Stimulated activated naive CD4-positive, alpha-beta T cell (primary cell): ENCODE results near the gene OR2A5.
"Not testable (repeated sequence)": the region's sequence is repeated elsewhere in the genome, so short reads cannot be mapped to it uniquely, and the experiment has no call there.

ENCODE experiments used
- DNase-seq, 6 experiments: peaks; one replicate each; lab custom pipeline; 2025; lab: John Stamatoyannopoulos, UW

The OR2A5 gene

DNA sequence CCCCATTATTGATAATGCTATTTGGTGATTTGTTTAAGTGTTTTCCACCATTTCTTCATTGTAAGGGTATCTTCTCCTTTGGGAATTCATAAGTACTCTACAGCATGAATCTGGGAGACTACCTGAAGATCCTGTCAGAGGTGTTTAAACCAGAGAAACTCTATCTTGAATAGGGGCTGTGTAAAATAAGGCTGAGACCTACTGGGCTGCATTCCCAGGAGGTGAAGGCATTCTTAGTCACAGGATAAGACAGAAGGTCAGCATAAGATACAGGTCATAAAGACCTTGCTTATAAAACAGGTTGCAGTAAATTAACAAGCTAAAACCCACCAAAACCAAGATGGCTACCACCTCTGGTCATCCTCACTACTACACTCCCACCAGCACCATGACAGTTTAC, 13.4 kb upstream of the OR2A5 start:
- DNase-seq: no peak

DNA sequence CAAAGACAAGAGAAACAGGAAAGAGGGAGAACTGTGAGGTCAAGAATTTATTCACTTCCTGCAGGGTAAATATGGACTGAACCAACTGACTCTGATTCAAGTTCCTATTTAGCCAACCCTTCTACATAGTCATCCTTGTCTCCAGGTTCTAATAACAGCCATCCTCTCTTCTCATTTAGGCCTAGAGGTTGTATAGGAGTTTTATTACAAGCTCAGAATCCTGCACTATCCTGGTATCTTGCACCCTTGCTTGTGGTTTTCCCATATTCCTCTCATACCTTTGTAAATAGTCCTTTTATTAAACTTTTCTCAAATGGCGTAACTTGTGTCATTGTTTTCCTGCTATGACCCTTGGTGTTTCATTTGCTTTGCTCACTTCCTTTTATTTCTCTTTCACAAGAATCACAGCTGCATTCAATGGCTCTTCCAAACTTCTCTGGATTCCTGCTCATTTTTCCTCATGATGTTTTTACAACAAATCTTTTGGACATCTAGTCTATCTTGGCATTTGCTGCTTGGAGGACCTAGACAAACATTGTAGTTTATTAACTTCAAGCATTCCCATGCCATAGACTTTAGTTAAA, 12.4 kb upstream of the OR2A5 start:
- DNase-seq: no peak

- no peak for DNase-seq
Observed at GRCh38 chr7:144037414-144038035, 11.2 kb upstream of the OR2A5 start.

DNA sequence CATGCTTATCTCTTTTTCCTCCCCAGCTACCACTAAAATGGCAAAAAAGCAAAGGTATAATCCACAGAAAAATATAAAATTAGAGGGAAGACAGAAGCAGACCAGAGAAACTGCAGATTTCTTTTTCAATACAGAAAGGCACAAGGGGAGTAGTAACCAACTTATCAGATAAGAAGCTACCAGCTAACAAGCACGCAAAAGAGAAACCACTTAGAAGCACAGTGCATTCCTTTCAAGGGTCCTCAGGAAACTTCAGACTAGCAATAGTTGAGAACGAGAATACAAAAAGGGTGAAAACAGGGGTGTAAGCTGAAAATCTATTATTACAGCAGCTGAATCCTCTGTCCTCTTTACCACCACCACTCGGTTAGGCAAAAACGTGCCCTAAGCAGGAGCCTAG, 9.9 kb upstream of the OR2A5 start:
- no peak for DNase-seq

GRCh38 chr7:144049491-144049890, 743 bp downstream of the OR2A5 start:
- no peak for DNase-seq

DNA sequence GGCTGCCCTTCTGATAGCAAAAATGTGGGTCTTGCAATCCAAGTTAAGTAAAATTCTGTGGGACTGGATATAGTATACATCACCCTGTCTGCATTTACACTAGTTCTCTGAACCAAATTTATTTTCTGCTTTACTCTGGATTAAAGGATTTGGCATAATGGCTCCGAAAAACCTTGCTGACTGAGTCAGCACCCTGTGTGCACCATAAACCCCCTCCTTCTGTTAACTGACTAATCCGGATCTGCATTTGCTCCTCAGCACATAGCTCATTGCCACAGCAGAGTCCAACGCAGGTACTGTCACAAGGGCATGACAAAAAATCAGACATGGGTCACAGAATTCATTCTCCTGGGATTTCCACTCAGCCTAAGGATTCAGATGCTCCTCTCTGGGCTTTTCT, 1.3 kb downstream of the OR2A5 start:
- no peak for DNase-seq

DNA sequence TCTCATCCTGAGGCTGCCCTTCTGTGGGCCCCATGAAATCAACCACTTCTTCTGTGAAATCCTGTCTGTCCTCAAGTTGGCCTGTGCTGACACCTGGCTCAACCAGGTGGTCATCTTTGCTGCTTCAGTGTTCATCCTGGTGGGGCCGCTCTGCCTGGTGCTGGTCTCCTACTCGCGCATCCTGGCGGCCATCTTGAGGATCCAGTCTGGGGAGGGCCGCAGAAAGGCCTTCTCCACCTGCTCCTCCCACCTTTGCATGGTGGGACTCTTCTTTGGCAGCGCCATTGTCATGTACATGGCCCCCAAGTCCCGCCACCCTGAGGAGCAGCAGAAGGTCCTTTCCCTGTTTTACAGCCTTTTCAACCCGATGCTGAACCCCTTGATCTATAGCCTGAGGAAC, 2.1 kb downstream of the OR2A5 start:
- DNase-seq: not testable (repeated sequence)

DNA sequence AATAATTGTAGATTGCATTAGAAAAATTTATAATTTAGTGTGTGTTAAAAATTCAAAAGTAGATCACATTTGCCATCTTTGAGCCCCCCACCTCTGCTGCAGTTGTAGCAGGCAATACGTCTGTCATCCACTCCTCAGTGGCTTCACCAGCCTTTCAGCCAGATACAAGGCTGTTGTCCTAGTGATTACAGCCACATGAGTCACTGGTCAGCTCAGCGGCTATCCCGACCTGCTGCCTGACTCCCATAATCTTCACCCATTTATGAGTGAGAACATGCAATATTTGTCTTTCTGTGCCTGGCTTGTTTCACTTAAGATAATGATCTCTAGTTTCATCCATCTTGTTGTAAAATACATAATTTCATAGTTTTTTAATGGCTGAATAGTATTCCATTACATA, 9.2 kb downstream of the OR2A5 start:
- DNase-seq: no peak

DNA sequence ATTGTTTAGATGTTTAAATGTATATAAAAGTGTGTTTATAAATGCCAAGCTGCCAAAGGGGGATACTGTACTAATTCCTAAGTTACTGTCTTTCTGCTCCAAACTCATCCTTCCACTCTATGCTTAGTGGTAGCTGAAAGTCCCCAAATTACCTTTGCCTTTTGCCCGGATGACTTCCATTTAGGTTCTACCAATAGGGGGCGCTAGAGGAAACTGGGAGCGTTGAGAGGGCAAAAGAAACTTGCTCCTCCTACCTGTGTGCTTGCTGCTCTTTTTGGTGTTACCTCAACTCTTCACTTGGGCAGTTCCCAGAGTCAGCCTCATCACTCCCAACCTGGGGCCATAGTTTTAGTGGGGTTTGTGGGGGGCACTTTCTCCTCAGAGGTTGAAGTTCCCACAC, 15.0 kb downstream of the OR2A5 start:
- no peak for DNase-seq

- no peak for DNase-seq
Observed at GRCh38 chr7:144069511-144069910, 20.8 kb downstream of the OR2A5 start, which contains the start of gene OR2A25. Gene OR2A25, plus strand, starts transcription at chr7:144069811. Its CDS starts 4,409 bp downstream, at chr7:144074220.

- no peak for DNase-seq
Observed at GRCh38 chr7:144069953-144070352, 21.2 kb downstream of the OR2A5 start.

DNA sequence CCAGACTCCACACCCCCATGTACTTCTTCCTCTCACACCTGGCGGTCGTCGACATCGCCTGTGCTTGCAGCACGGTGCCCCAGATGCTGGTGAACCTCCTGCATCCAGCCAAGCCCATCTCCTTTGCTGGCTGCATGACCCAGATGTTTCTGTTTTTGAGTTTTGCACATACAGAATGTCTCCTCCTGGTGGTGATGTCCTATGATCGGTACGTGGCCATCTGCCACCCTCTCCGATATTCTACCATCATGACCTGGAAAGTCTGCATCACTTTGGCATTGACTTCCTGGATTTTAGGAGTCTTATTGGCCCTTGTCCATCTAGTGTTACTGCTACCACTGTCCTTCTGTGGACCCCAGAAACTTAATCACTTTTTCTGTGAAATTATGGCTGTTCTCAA, 25.6 kb downstream of the OR2A5 start:
- no peak for DNase-seq

GRCh38 chr7:144085978-144086377, 37.2 kb downstream of the OR2A5 start, which contains the start of gene OR2A12:
Gene OR2A12, plus strand, starts transcription at chr7:144086278. Its CDS starts 8,830 bp downstream, at chr7:144095108.
- DNase-seq: no peak

- DNase-seq: no peak
Observed at GRCh38 chr7:144086730-144087129, 38.0 kb downstream of the OR2A5 start.

- DNase-seq: no peak
Observed at GRCh38 chr7:144087230-144087629, 38.5 kb downstream of the OR2A5 start.

GRCh38 chr7:144090667-144091066, 41.9 kb downstream of the OR2A5 start:
- no peak for DNase-seq

DNA sequence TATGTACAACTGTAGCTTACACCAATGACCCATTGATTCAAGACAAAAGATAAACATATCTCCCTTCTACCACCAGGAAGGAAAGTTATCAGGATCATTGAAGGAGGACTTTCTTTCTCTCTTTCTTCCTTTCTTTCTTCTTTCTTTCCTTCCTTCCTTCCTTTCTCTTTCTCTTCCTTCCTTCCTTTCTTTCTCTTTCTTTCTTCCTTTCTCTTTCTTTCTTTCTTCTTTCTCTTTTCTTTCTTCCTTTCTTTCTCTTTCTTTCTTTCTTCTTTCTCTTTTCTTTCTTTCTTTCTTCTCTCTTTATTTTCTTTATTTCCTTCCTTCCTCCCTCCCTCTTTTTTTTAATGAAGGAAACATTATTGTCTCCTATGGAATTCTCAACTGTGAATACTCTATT, 50.0 kb downstream of the OR2A5 start:
- DNase-seq: no peak

- DNase-seq: peak in 1 of 6 experiments; percentile 13
Observed at GRCh38 chr7:144100607-144101006, 51.9 kb downstream of the OR2A5 start.

DNA sequence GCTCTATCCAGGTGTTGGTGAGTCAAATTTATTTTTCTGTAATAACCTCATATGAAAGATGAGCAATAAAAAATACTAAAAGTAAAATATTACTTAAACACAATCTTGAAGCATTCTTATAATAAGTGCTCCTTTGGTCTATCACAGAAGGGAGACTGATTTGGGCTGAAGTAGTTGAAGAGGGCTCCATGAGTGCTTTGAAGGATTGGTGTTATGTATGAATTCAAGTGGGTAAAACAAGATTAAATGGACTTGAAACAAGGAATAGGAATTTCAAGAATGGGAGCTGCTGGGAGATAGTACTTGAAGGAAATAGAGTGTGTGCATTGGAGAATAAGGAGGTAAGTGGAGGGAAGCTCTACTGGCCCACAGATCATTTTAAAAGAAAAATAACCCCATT, 53.3 kb downstream of the OR2A5 start:
- no peak for DNase-seq

- DNase-seq: no peak
Observed at GRCh38 chr7:144105211-144105610, 56.5 kb downstream of the OR2A5 start.
